Lung (tissue), 12 donors: Measurements from ENCODE around the gene KYAT1. TPM values are rescaled to one million over a fixed set of nuclear protein-coding genes. Genes with fewer than 3 reads are reported as not detected.

Experiments used
- ATAC-seq: fragments of 200-7000 bp; cut with Tn5 transposase; one replicate; pipeline ENCODE4 v1.9.1; 2020; ENCODE audit warnings: moderate number of reproducible peaks; ENCODE audit not compliant: insufficient read depth, low FRiP score
- DNase-seq, 3 donors: peaks; one replicate each; pipeline ENCODE4 v3.0.0-alpha.2; 2013 to 2017
- H3K27ac ChIP-seq, 2 donors: one replicate each; pipeline ENCODE4 v1.5.1; 2013; ENCODE audit warnings: mild to moderate bottlenecking in 2 of 2, moderate library complexity in 2 of 2, control low read depth in 1 of 2, inconsistent platforms in 1 of 2, low read depth in 1 of 2, low read length in 1 of 2
- H3K27me3 ChIP-seq, 3 donors: one replicate each; pipeline ENCODE4 v1.5.1; 2013; ENCODE audit warnings: low read length in 2 of 3; ENCODE audit not compliant: control insufficient read depth in 3 of 3, insufficient read depth in 3 of 3
- H3K36me3 ChIP-seq, 4 donors: one replicate each; pipeline ENCODE4 v1.5.1; 2013; ENCODE audit warnings: low read length in 4 of 4, mild to moderate bottlenecking in 1 of 4, moderate library complexity in 1 of 4; ENCODE audit not compliant: control insufficient read depth in 4 of 4, insufficient read depth in 4 of 4
- H3K4me1 ChIP-seq, 5 donors: one replicate each; pipeline ENCODE4 v1.5.1; 2013; ENCODE audit warnings: low read length in 5 of 5, mild to moderate bottlenecking in 2 of 5, moderate library complexity in 1 of 5; ENCODE audit not compliant: control insufficient read depth in 5 of 5, insufficient read depth in 5 of 5
- H3K4me3 ChIP-seq: one replicate; pipeline ENCODE4 v1.5.1; 2013; ENCODE audit warnings: mild to moderate bottlenecking, control low read depth, moderate library complexity
- H3K9ac ChIP-seq, 2 donors: one replicate each; pipeline ENCODE4 v1.5.1; 2013; ENCODE audit warnings: low read length in 2 of 2, control low read depth in 1 of 2; ENCODE audit not compliant: insufficient read depth in 1 of 2
- H3K9me3 ChIP-seq, 4 donors: one replicate each; pipeline ENCODE4 v1.5.1; 2013; ENCODE audit warnings: low read length in 3 of 4, mild to moderate bottlenecking in 1 of 4, moderate library complexity in 1 of 4; ENCODE audit not compliant: control insufficient read depth in 4 of 4, insufficient read depth in 3 of 4
- CTCF ChIP-seq: IDR thresholded peaks from 2 replicates; pipeline ENCODE4 v1.5.1; 2012; ENCODE audit warnings: mild to moderate bottlenecking; ENCODE audit errors: control extremely low read depth, extremely low read depth
- WGBS, 2 donors: extraction: QIAGEN DNeasy Blood & Tissue Kit; methylation state at CpG; one replicate each; pipeline ENCODE4 v1.1.7; 2013; 5-methylcytosine and 5-hydroxymethylcytosine counted together
- polyA plus RNA-seq, 2 donors: library from polyadenylated mRNA; stranded (reverse); fragments of 200-250 nt; gene quantifications; one replicate each; pipeline ENCODE4 v1.2.1, GENCODE V29; 2013
- total RNA-seq, 2 donors: library from RNA; depleted of rRNA in 1 of 2; stranded (reverse); fragments of >200 nt in 1 of 2; gene quantifications; one replicate each; pipeline ENCODE4 v1.2.1, GENCODE V29; 2014 to 2021
- donor health status: control.
- donor health status: control.
- donor health status: Bipolar disorder and iron deficiency.
- donor health status: healthy.
- donor health status: DM: yes; HTN: yes; CAD: no.

The KYAT1 gene
- total and polyA plus RNA-seq, 4 donors = 4.5 to 7.7 (median 4.8) TPM

- H3K36me3 ChIP-seq = peaks cover 3 to 28% (median 18%) of the 10 kb centered on the region in 4 donors
- H3K27me3 ChIP-seq = no peaks in the 10 kb centered on the region
- 60 to 79% methylated on average over 23 of the region's 23 CpGs for WGBS, 2 donors
- peak overlapping the region in 1 of 2 donors; percentile 16 for H3K9ac ChIP-seq
- H3K4me1 ChIP-seq = peaks cover 18 to 74% (median 27%) of the 10 kb centered on the region in 5 donors
- H3K27ac ChIP-seq = peak overlapping the region; percentile 51 to 94
- H3K4me3 ChIP-seq = no peak overlapping the region
- no peak for TF ChIP-seq CTCF
- no peaks in the 10 kb centered on the region for H3K9me3 ChIP-seq
- DNase-seq (no peak), ATAC-seq (no peak)
Measured at GRCh38 chr9:128913995-128914772, 32.4 kb upstream of the KYAT1 start.

GRCh38 chr9:128913048-128913900 is 31.5 kb upstream of the KYAT1 start:
- peaks cover 18 to 74% (median 26%) of the 10 kb centered on the region in 5 donors for H3K4me1 ChIP-seq
- no peak for TF ChIP-seq CTCF
- H3K4me3 ChIP-seq = no peak overlapping the region
- H3K27me3 ChIP-seq = no peaks in the 10 kb centered on the region
- peaks cover 12 to 37% (median 26%) of the 10 kb centered on the region in 4 donors for H3K36me3 ChIP-seq
- peak overlapping the region; percentile 51 to 94 for H3K27ac ChIP-seq
- peak overlapping the region in 1 of 2 donors; percentile 16 for H3K9ac ChIP-seq
- no peaks in the 10 kb centered on the region for H3K9me3 ChIP-seq
- no peak for ATAC-seq
- peak in 1 of 3 donors; percentile 10 for DNase-seq
- 54 to 81% methylated on average over 15 of the region's 15 CpGs for WGBS, 2 donors

GRCh38 chr9:128912270-128912853 is 30.6 kb upstream of the KYAT1 start:
- peak; percentile 64 to 83 (median 64) for DNase-seq
- Histone ChIP-seq H3K27ac (peak overlapping the region; percentile 82 to 94), H3K9me3 (no peaks in the 10 kb centered on the region), H3K27me3 (no peaks in the 10 kb centered on the region), H3K4me3 (no peak overlapping the region), H3K36me3 (peaks cover 17 to 39% (median 30%) of the 10 kb centered on the region in 4 donors), H3K9ac (no peak overlapping the region), H3K4me1 (peaks cover 18 to 69% (median 26%) of the 10 kb centered on the region in 5 donors)
- ATAC-seq = peak; percentile 70
- no peak for TF ChIP-seq CTCF
- 52 to 74% methylated on average over 15 of the region's 15 CpGs for WGBS, 2 donors
